ENCODE results near the gene ARHGAP27.

Gene ARHGAP27

DNA sequence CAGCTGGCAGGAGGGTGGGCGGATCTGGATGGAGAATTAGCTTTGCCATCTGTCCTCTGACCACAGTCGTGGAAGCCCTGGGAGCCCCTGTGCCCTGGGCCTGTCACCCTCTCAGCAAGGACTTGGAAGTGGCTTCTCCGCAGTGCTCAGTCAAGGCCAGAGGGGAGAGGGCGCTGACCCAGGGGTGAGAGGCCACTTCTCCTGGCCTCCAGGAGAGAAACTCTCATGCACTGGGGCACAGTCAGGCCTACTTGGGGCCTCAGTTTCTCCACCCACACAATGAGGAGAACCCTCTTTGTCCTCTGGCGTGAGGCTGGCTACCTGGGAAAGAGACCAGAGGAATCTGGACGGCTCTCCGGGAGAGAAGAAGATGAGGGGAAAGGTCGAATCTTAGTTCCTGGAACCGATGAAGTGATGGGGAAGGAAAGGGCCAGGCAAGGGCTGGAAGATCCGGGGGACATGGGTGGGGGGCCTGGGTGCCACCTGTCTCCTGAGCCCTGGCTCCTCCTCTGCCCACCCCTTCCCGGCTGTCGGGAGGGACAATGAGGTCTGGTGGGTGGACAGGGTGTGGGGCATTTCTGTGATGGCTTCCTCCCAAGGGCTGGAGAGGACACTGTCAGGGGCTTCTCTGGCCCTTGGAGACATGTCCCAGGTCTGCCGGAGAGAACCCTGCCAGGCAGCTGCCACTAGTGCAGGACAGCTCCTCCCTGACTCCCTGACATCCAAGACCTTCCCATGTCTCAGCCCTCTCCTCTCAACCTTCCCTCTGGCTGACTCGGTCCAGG is 9.0 kb upstream of the ARHGAP27 start:
- TF ChIP-seq POLR2A (IDR thresholded peaks at IDR 0.05; ENCODE audit: low read depth, low read length) = no peak
- TF ChIP-seq POU2F2 (IDR thresholded peaks at IDR 0.05; ENCODE audit: low read depth, low read length) = no peak
- TF ChIP-seq POLR2AphosphoS5 (IDR thresholded peaks at IDR 0.05; ENCODE audit: low read depth, low read length) = no peak
- TF ChIP-seq SPI1 (IDR thresholded peaks at IDR 0.05; ENCODE audit: low read depth, low read length) = no peak
- no peak for TF ChIP-seq TAF1 (IDR thresholded peaks at IDR 0.05; ENCODE audit: low read depth, low read length)
- TF ChIP-seq PAX5 (IDR thresholded peaks at IDR 0.05; ENCODE audit: insufficient read depth, low read length, severe bottlenecking) = no peak
- DNase-seq (ENCODE audit: insufficient read length, low spot score) (no peak), FAIRE-seq (no peak)

DNA sequence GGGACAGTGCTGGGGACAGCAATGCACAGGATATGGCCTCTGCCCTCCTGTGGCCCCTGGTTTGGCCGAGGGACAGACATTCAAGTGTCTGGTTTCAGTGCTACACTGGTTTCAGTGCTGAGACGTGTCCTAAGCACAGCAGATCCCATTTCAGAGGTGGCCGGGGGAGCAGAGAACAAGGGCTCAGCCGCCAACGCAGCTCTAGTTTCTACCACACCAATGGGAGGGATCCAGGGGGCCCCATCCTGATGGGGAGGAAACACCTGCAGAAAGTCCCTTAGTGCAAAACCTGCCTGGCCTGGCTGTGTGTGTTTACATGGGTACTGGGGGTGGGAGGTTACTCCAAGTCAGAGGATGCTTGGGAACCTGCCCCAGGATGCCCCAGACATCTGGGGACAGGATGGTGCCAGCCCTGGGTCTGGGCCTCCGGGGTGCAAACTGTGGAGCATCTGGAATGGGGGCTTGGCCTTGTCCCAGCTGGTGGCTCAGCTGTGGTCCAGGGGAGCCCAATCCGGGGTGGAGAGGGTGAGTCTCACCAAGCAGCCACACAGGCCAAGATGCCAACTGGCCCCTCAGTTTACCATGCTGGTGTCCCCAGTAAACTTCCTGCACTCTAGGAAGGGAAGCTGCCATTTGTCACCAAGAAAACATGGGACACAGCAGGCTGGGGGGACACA is 8.3 kb upstream of the ARHGAP27 start:
- FAIRE-seq = peak; percentile 96
- DNase-seq (ENCODE audit: insufficient read length, low spot score) = peak; percentile 84
- peak; percentile 41; the same call in 1 of the 2 replicates for TF ChIP-seq POU2F2 (IDR thresholded peaks at IDR 0.05; ENCODE audit: low read depth, low read length)

DNA sequence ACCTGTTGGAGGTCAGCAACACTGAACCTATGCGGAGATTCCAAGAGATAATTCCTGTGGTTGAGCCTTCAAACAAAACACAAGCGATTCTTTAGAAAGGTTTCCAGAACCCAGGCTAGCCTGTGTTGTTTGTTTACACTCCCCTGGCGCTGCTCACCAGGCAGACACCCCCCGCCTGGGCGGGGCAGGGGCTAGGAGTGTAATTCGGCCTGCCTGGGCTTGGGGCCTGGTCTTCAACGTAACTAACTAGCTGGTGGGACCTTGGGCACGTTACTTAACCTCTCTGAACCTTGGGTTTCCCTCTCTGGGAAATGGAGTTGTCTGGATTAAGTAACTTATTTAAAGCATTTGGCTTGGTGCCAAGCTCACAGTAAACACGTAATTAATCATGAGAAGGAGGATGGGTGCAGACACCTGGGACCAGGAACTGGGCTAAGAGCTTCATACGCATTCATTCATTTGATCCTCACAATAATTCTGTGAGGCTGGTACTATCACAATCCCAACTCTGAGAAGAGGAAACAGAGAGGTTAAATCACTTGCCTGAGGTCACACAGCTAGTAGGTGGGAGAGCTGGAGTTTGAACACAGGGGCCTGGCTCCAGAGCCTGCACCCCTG is 7.6 kb upstream of the ARHGAP27 start:
- DNase-seq (ENCODE audit: insufficient read length, low spot score) (no peak), FAIRE-seq (no peak)
- TF ChIP-seq POLR2A (IDR thresholded peaks at IDR 0.05; ENCODE audit: low read depth, low read length) (no peak), TAF1 (IDR thresholded peaks at IDR 0.05; ENCODE audit: low read depth, low read length) (no peak), SPI1 (IDR thresholded peaks at IDR 0.05; ENCODE audit: low read depth, low read length) (no peak), POU2F2 (IDR thresholded peaks at IDR 0.05; ENCODE audit: low read depth, low read length) (no peak), POLR2AphosphoS5 (IDR thresholded peaks at IDR 0.05; ENCODE audit: low read depth, low read length) (no peak), PAX5 (IDR thresholded peaks at IDR 0.05; ENCODE audit: insufficient read depth, low read length, severe bottlenecking) (no peak)

DNA sequence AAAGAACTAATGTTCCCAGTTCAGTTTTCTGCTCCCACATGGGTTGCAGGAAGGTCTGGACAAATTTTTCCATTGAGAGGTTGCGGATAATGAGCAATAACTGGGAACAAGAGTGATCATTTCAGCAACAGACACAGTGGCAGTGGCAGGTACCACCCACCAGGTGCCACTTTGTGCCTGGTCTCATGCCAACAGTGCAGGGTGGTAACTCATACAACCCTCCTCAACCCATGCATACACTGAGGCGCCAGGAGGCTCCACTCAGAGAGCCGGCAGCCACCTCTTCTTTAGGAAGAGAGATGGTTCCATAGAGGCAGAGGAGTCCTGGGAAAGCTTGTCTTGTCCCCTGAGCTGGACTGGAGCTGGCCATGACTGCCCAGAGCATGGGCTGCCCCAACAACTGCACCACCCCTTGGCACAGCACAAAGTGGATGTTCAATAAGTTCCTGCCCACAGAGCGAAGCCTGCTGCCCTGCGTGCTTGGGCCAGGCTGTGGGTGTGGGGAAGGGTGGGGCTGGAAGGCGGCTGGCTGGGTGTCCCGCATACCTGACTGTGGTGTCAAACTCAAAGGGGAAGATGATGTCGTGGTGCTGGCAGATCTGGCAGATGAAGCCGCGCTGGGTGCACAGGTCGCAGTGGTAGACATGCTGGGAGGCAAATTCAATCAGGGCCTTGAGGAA is 6.4 kb upstream of the ARHGAP27 start:
- FAIRE-seq (peak; percentile 65), DNase-seq (ENCODE audit: insufficient read length, low spot score) (no peak)
- TF ChIP-seq POU2F2 (IDR thresholded peaks at IDR 0.05; ENCODE audit: low read depth, low read length) (no peak), POLR2AphosphoS5 (IDR thresholded peaks at IDR 0.05; ENCODE audit: low read depth, low read length) (no peak), POLR2A (IDR thresholded peaks at IDR 0.05; ENCODE audit: low read depth, low read length) (no peak)

DNA sequence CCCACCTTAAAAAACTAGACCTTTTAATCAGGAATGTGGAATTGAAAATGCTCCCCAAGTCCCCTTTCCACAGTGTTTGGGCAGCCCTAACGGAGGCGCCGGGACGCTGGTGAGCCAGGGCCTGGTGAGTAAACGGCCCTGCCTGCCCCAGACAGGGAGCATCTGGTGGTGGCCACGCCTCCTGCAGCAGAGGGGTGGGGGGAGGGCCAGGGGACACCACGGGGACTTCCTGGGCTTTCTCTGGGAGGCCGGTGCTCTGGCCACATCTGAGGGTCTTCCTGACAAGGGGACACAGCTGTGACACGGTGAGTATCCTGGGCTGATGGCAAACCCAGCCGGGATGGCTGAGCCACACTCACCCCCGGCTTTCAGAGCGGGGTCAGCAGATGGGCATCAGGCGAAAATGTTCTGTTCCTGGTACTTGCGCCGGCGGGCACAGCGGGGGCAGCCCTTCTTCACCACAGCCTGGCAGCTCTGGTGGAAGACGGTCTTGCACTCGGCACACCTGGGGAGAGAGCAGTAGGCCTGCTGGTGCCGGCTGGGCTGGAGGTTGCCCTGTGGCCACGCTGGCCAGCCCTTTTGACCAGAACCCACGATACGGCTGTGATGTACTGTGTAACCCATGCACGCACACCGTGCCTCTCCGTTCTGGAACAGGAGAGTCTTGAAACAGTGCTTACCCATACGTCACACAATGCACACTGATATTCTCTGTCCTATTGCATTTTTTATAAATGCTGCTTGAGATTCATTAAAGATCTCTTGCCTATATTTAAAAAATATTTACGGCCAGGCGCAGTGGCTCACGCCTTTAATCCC is 5.0 kb upstream of the ARHGAP27 start:
- no peak for TF ChIP-seq TAF1 (IDR thresholded peaks at IDR 0.05; ENCODE audit: low read depth, low read length)
- TF ChIP-seq POU2F2 (IDR thresholded peaks at IDR 0.05; ENCODE audit: low read depth, low read length) = no peak
- no peak for TF ChIP-seq PAX5 (IDR thresholded peaks at IDR 0.05; ENCODE audit: insufficient read depth, low read length, severe bottlenecking)
- no peak for TF ChIP-seq SPI1 (IDR thresholded peaks at IDR 0.05; ENCODE audit: low read depth, low read length)
- no peak for TF ChIP-seq POLR2AphosphoS5 (IDR thresholded peaks at IDR 0.05; ENCODE audit: low read depth, low read length)
- TF ChIP-seq POLR2A (IDR thresholded peaks at IDR 0.05; ENCODE audit: low read depth, low read length) = no peak
- FAIRE-seq = peak; percentile 16
- DNase-seq (ENCODE audit: insufficient read length, low spot score) = no peak

DNA sequence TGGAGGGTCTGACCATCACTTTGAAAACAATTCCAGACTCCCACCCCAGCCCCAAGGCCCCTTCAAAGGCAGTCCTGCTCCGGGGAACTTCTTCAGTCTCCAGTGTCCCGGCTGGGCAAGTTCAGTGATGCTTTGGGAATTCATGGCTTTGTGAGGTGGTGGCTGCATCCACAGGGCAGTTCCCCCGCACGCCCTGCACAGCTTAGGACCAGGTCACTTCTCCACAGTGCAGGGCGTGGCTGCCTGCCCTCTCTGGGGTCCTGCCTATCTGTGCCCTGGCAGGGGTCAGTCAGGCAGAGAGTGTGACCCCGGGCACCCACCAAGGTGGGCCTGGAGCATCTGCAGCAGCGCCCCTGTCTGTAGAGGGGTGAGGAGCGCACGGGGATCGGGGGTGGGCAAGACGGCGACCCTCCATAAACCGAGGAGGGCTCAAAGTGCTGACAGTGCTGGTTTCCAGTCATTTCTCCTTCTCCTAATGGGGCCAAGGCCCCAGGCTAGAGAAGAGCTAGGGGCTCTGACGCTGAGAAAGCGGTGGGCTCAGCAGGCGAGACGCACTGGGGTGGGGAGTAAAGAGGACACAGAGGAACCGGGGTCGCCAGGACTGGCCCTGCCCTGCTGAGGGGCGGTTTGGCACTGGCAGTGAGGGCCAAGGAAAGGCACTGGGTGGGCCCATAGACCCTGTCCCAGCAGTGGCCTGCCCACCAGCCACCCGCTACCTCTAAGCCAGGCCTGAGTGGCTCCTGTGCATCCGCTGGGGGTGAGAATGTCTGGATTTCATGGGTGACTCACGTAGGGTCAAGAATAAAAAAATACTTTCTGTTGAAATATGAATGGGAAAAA is 4.2 kb upstream of the ARHGAP27 start:
- TF ChIP-seq POU2F2 (IDR thresholded peaks at IDR 0.05; ENCODE audit: low read depth, low read length) (no peak), POLR2AphosphoS5 (IDR thresholded peaks at IDR 0.05; ENCODE audit: low read depth, low read length) (no peak), TAF1 (IDR thresholded peaks at IDR 0.05; ENCODE audit: low read depth, low read length) (no peak), SPI1 (IDR thresholded peaks at IDR 0.05; ENCODE audit: low read depth, low read length) (no peak), PAX5 (IDR thresholded peaks at IDR 0.05; ENCODE audit: insufficient read depth, low read length, severe bottlenecking) (no peak), POLR2A (IDR thresholded peaks at IDR 0.05; ENCODE audit: low read depth, low read length) (no peak)
- DNase-seq (ENCODE audit: insufficient read length, low spot score) = no peak
- FAIRE-seq = no peak

DNA sequence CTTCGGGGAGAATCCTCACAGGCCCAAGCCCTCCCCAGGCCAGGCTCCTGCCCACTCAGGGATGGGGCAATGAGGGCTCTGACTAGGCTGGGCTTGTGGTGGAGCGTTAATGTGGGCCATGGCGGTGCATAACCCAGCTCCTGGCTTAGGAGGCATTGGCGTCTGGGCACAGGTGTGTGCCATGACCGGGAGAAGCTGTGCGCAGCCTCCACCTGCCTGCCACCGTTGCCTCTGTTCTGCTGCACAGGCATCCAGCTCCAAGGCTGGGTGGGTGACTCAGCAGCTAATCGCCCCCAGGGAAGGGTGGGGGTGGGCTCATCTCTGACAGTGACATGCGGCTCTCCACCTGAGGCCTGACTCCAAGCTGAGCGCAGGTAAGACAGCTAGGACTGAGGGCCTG is 3.5 kb upstream of the ARHGAP27 start:
- no peak for FAIRE-seq
- TF ChIP-seq POU2F2 (IDR thresholded peaks at IDR 0.05; ENCODE audit: low read depth, low read length) (no peak), POLR2AphosphoS5 (IDR thresholded peaks at IDR 0.05; ENCODE audit: low read depth, low read length) (no peak), PAX5 (IDR thresholded peaks at IDR 0.05; ENCODE audit: insufficient read depth, low read length, severe bottlenecking) (no peak), TAF1 (IDR thresholded peaks at IDR 0.05; ENCODE audit: low read depth, low read length) (no peak), SPI1 (IDR thresholded peaks at IDR 0.05; ENCODE audit: low read depth, low read length) (no peak), POLR2A (IDR thresholded peaks at IDR 0.05; ENCODE audit: low read depth, low read length) (no peak)

DNA sequence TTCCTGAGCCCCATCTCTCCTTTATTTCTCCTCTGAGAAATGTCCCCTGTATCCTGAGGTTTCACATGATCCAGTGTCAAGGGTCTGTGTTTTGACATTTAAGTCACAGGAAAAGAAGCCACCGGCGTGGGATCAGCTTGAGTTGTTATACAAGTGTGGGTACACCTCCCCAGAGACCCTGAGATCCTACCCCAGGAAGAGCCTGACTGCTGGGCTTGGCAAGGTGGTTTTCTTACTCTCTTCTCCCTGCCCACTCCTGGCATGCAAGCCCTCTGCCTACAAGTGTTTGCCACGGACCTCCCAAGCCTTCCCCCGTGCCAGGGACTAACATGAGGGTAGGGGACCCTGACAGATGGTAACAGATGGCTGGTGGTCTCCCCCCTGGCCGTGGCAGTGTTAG is 2.8 kb upstream of the ARHGAP27 start:
- DNase-seq (ENCODE audit: insufficient read length, low spot score) = no peak
- TF ChIP-seq POLR2AphosphoS5 (IDR thresholded peaks at IDR 0.05; ENCODE audit: low read depth, low read length) (no peak), PAX5 (IDR thresholded peaks at IDR 0.05; ENCODE audit: insufficient read depth, low read length, severe bottlenecking) (no peak), POLR2A (IDR thresholded peaks at IDR 0.05; ENCODE audit: low read depth, low read length) (no peak), POU2F2 (IDR thresholded peaks at IDR 0.05; ENCODE audit: low read depth, low read length) (no peak), TAF1 (IDR thresholded peaks at IDR 0.05; ENCODE audit: low read depth, low read length) (no peak), SPI1 (IDR thresholded peaks at IDR 0.05; ENCODE audit: low read depth, low read length) (no peak)
- no peak for FAIRE-seq

More for the DNA sequence above, 3.5 kb upstream of the ARHGAP27 start:
- DNase-seq (ENCODE audit: insufficient read length, low spot score) = no peak

All from GM12891 (cell line).